Loucy (cell line): ENCODE data around the gene GRPEL1.
"Not testable (repeated sequence)": the region's sequence is repeated elsewhere in the genome, so short reads cannot be mapped to it uniquely, and the experiment has no call there.

ENCODE experiments used
- CTCF ChIP-seq: fragments of 200-600 bp; sonication (generic); conservative IDR thresholded peaks from 2 replicates; pipeline ENCODE4 v1.5.1; 2014; ENCODE audit warnings: mild to moderate bottlenecking, antibody characterized with exemption, low read length
- EZH2phosphoT487 ChIP-seq: fragments of 200-600 bp; IDR thresholded peaks from 2 replicates; pipeline ENCODE4 v1.6.1; 2018; ENCODE audit warnings: antibody characterized with exemption, mild to moderate bottlenecking, moderate library complexity, borderline replicate concordance

GRCh38 chr4:7079483-7079882 lies 11.6 kb upstream of the GRPEL1 start:
- TF ChIP-seq CTCF, EZH2phosphoT487: not testable (repeated sequence)
